C4-2B (cell line): ENCODE measurements around the gene NEO1.

ENCODE experiments used
- CTCF ChIP-seq: fragments of 450-650 bp; conservative IDR thresholded peaks from 2 replicates; pipeline ENCODE4 v1.5.1; 2017; ENCODE audit warnings: mild to moderate bottlenecking
- ZFX ChIP-seq: fragments of 450-650 bp; IDR thresholded peaks from 2 replicates; pipeline ENCODE4 v1.6.1; 2017

GRCh38 chr15:73139744-73140553 is 87.7 kb downstream of the NEO1 start:
- TF ChIP-seq CTCF, result no peak
- no peak for TF ChIP-seq ZFX
